ENCODE data around the gene OR2AJ1.

Gene OR2AJ1

DNA sequence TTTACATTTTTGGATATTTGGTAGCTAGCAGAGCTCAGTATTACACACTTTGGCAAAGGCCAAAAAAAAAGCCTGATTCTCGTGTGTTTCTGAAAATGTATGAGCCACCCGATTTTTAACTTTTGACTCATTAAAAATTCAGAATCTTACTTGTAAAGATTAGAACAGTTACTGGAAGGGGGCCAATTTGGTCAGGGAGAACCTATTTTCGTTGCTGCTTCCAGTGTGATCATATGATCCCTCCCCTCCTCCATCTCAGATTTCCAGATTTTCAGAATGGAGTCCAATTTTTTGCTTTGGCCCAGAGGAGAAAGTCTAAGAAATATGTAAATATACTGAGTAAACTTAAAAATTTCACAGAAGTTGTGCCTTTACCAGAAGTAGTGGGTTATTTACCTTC, 37.1 kb downstream of the OR2AJ1 start:
- DNase-seq (ENCODE audit: low read depth in 2 of 2): no peak

DNA sequence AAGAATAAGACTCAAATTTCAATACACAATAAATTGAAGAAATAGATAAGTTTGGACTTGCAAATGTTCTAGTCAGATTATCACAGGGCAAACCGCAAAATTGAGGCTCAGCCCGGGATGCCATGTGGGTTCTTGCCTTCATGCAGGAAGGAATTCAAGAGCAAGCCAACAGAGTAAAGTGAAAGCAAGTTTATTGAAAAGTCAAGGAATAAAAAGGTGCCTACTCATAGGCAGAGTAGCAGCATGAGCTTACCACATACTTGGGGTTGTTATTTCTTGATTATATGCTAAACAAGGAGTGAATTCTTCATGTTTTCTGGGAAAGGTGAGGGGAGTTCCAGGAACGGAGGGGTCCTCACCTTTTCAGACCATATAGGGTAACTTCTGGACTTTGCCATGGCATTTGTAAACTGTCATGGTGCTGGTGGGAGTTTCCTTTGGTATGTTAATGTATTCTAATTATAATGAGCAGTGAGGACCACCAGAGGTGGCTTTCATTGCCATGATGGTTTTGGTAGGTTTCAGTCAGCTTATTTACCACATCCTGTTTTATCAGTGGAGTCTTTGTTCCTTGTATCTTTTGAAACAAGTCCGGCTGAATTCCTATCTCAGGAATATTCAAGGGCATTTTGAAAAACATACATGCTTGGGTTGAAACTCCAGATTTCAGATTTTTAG, 38.4 kb downstream of the OR2AJ1 start:
- DNase-seq (ENCODE audit: low read depth in 2 of 2): no peak

DNA sequence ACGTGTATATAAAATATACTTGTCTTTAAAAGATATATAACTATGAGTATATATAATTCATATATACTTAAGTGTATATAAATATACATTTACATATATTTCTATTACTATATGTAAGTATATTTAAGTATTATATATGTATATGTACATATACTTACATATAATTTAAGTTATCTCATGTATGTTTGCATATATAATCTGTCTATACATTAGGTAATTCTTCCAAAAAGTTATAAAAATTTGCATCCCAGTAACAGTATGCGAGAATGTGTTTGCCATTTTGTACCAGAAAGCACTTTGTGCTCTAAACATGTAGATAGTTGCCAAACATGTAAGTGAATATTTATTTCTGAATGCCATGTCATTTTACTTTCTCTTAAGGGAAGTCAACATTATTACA, 40.2 kb downstream of the OR2AJ1 start, which contains the start of gene OR2AK2:
OR2AK2 (plus strand) TSS at position 301 of the 400 bp plus-strand sequence. CDS start 144 bp downstream, outside the sequence.
- DNase-seq (ENCODE audit: low read depth in 2 of 2): no peak

DNA sequence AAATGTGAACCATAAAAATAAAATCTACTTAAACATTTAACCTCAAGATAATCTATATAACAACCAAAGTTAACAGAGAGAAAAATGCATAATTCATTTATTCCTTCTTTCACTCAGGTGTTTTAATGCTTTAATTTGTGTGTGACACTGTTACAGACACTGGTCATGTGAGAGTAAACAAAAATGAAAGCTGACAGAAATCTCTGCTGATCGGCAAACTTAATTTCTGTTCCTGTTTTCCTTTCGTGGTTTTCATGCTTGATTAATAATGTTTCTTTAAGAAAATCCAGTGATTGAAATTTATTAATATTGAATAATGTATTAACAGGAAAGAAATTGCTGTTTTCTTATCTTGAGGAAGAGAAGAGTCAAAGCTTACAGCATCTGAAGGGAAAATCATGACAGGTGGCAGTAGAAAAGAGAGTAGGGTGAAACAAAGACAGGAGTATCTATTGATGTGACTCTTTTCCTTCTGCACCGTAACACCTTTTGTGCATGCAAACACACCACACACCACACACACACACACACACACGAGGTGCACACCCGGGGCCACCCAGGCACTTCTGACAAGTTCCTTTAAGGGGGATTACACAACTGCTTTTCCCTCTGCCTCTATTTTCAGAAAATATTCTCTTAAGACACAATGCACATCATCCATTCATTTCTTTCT, 42.0 kb downstream of the OR2AJ1 start:
- DNase-seq (ENCODE audit: low read depth in 2 of 2): no peak

All from stimulated activated CD8-positive, alpha-beta memory T cell treated with anti-CD3 and anti-CD28 coated beads, Interleukin-2, amount 100 ng/mL, for 1 hour (primary cell).